SU-DHL-6 (cell line): ENCODE measurements around the gene TSN.

Experiments used
- EZH2phosphoT487 ChIP-seq: fragments of 200-600 bp; sonication (generic), shearing (Covaris generic); conservative IDR thresholded peaks from 2 replicates; pipeline ENCODE4 v1.6.1; 2018; ENCODE audit warnings: mild to moderate bottlenecking, antibody characterized with exemption, low read length, moderate library complexity, mixed read lengths
- TF ChIP-seq, protein P1 (sequence below): fragments of 200-600 bp; sonication (generic); IDR thresholded peaks from one replicate; pipeline ENCODE4 v1.5.1; 2017; ENCODE audit warnings: antibody characterized with exemption, mild to moderate bottlenecking, low read length, moderate library complexity; ENCODE audit not compliant: insufficient read depth, poor library complexity, severe bottlenecking

DNA sequence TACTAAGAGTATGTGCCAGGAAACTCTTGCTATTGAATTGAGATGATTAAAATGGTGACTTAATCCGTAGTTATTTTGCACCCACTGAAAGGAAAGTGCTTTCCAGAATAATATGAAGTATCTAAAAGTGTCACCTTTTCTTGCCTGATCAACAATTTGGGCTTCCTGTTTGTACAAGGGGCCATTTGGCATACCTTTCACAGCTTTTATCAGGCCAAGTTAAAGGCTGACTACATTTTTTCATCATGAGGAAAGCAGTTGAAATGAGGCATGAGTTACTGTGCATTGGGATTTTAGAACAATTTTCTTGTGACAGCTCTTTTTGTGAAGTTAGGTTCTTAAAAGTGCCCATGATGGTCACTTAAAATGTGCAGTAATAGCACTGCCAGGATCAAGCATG lies 11.2 kb downstream of the TSN start:
- TF ChIP-seq, protein P1, sequence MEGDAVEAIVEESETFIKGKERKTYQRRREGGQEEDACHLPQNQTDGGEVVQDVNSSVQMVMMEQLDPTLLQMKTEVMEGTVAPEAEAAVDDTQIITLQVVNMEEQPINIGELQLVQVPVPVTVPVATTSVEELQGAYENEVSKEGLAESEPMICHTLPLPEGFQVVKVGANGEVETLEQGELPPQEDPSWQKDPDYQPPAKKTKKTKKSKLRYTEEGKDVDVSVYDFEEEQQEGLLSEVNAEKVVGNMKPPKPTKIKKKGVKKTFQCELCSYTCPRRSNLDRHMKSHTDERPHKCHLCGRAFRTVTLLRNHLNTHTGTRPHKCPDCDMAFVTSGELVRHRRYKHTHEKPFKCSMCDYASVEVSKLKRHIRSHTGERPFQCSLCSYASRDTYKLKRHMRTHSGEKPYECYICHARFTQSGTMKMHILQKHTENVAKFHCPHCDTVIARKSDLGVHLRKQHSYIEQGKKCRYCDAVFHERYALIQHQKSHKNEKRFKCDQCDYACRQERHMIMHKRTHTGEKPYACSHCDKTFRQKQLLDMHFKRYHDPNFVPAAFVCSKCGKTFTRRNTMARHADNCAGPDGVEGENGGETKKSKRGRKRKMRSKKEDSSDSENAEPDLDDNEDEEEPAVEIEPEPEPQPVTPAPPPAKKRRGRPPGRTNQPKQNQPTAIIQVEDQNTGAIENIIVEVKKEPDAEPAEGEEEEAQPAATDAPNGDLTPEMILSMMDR, result no peak
- TF ChIP-seq EZH2phosphoT487, result no peak
